GM10266 (cell line): ENCODE results near the gene NDUFV2.

Experiments used
- DNase-seq: peaks from one replicate; pipeline ENCODE4 v3.0.0; 2012; ENCODE audit errors: extremely low spot score
- CTCF ChIP-seq: IDR thresholded peaks from 2 replicates; pipeline ENCODE4 v1.5.1; 2012; ENCODE audit warnings: mild to moderate bottlenecking, low read depth; ENCODE audit not compliant: control insufficient read depth, insufficient read depth; ENCODE audit errors: missing control alignments

The NDUFV2 gene

GRCh38 chr18:9097349-9097748, 5.2 kb upstream of the NDUFV2 start:
- TF ChIP-seq CTCF, result no peak
- DNase-seq, result no peak

- TF ChIP-seq CTCF, result no peak
Observed at GRCh38 chr18:9100796-9101195, 1.7 kb upstream of the NDUFV2 start.

GRCh38 chr18:9101730-9102507, 580 bp upstream of the NDUFV2 start:
- peak; percentile 39 for DNase-seq
- no peak for TF ChIP-seq CTCF

More at GRCh38 chr18:9100796-9101195, 1.7 kb upstream of the NDUFV2 start:
- no peak for DNase-seq

- peak; percentile 30 for TF ChIP-seq CTCF
- peak; percentile 29 for DNase-seq
Observed at GRCh38 chr18:9103376-9103873, 926 bp downstream of the NDUFV2 start.

- TF ChIP-seq CTCF, result no peak
- DNase-seq, result no peak
Observed at GRCh38 chr18:9104244-9104901, 1.9 kb downstream of the NDUFV2 start.

- no peak for DNase-seq
- no peak for TF ChIP-seq CTCF
Observed at GRCh38 chr18:9105420-9105819, 2.9 kb downstream of the NDUFV2 start.

- TF ChIP-seq CTCF, result no peak
- no peak for DNase-seq
Observed at GRCh38 chr18:9106094-9106493, 3.6 kb downstream of the NDUFV2 start.
